NCI-H82 treated with DMSO at 0.1 percent for 48 hours (cell line): ENCODE data around the gene TMTC2.
A peak's percentile ranks its signal among the peaks of the same experiment; 100 is the strongest.
"Not testable (repeated sequence)": the region's sequence is repeated elsewhere in the genome, so short reads cannot be mapped to it uniquely, and the experiment has no call there.

Experiments used
- DNase-seq: peaks from one replicate; lab custom pipeline; 2025; ENCODE audit not compliant: unreplicated experiment; lab: John Stamatoyannopoulos, UW

The TMTC2 gene

GRCh38 chr12:82783435-82783834 lies 96.7 kb downstream of the TMTC2 start:
- DNase-seq, result no peak

DNA sequence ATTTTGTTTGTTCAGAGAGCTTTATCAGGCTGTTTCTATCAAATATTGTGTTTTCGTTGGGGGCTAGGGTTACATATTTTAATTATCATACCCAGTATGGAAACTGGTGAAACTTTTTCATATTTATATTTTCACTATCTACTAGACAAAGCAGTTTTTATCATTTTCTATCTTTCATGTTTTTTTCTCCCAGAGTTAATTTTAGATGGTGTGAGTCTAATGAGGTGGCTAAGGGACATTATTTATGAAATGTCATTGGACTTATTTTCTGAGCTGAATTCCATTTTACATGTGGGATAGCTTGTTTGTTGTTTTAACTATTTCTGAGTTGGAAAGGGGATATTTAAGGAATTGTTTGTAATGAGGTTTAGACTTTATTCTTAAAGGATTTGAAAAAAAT lies 100.3 kb downstream of the TMTC2 start:
- DNase-seq, result no peak

DNA sequence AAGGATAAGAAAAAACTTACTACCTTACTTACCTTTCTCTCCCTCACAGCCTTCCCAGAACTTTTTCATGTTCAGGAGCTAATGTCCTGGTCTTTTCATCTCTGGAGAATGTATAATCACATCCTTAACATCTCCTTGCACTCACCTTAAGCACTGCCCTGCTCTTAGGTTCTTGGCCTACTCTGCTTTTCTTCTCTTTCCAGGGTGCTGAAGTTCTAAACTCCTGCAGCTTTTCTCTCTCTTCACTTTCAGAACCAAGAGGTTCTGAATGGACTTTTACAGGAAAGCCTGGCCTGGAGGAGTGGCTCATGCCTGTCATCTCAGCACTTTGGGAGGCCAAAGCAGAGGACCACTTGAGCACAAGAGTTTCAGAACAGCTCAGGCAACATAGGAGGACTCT lies 101.9 kb downstream of the TMTC2 start:
- no peak for DNase-seq

DNA sequence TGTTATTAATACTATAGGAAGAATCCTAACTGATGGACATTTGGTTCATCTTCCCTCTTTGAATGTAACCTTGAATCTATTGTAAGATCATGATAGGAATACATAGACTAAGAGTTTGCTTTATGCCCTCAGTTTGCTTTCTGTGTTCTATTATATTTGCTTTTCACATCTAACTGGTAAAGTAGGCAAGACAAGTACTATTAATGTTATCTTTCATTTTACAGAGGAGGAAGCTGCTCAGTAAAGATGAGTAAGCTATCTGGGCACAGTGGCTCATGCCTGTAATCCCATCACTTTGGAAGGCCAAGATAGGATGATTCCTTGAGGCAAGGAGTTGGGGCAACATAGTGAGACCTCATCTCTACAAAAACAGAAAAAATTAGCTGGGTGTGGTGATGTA lies 103.0 kb downstream of the TMTC2 start:
- no peak for DNase-seq

DNA sequence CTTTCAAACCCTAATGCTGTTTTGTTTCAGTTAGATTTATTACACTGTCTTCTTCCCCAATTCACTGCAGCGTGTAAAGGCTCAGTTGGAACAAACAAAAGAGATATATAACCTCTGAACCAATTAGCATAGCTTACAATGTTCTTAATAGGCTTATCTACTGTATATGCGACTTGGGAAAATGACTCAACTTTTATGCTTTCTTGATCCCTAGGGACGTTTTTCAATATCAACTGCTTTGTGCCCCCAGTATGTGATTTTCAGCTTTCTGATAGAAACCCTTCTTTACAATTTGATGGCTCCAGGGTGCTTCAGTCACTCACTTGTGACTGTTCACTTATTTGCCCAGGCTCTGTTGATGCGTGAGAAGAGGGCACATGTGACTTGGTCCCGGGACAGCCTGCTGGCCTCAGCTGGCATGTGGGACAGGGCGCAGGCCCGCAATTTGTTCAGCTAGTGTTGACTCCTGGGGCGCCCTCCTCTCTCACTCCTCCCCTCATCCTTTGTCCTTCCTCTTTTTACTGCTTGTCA lies 107.1 kb downstream of the TMTC2 start:
- peak; percentile 40 for DNase-seq

GRCh38 chr12:82797480-82797879 lies 110.8 kb downstream of the TMTC2 start:
- no peak for DNase-seq

GRCh38 chr12:82800185-82800584 lies 113.5 kb downstream of the TMTC2 start:
- DNase-seq, result no peak

DNA sequence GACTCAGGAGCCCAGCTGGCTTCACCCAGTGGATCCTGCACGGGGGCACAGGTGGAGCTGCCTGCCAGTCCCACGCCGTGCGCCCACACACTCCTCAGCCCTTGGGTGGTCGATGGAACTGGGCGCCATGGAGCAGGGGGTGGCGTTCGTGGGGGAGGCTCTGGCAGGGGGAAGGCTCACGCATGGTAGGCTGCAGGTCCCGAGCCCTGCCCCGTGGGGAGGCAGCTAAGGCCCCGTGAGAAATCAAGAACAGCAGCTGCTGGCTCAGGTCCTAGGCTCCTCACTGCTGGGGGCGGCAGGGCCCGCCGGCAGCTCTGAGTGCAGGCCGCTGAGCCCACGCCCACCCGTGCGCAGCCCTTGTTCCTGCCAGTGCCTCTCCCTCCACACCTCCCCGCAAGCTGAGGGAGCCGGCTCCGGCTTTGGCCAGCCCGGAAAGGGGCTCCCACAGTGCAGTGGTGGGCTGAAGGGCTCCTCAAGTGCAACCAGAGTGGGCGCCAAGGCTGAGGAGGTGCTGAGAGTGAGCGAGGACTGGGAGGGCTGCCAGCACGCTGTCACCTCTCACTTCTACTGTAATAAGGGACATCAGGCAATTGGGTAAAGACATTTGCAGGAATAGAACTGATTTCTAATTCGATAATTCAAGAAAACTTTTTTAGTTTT lies 115.4 kb downstream of the TMTC2 start:
- DNase-seq, result no peak

GRCh38 chr12:82803201-82803600 lies 116.5 kb downstream of the TMTC2 start:
- no peak for DNase-seq

DNA sequence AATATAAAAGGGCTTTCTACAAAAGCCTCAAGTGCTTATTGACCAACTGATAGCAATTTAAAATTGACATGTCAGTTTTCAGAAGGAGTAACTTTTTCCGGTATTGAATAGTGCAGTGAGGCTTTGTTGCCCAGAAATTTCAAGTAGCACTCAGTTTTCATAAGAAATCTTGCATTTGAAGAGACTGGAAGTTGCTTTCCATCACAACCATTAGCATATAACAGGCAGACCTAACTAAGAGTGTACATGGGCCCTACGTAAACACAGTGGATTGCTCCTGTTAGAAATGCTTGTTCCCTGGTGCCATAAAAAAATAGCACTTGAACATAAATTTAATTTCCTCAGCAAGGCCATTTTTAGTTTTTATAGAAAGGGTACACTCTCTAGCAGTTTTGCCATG lies 117.9 kb downstream of the TMTC2 start:
- no peak for DNase-seq

- not testable (repeated sequence) for DNase-seq
Observed at GRCh38 chr12:82805004-82805403, 118.3 kb downstream of the TMTC2 start.

GRCh38 chr12:82805812-82806497 lies 119.2 kb downstream of the TMTC2 start:
- no peak for DNase-seq

GRCh38 chr12:82807132-82807737 lies 120.5 kb downstream of the TMTC2 start:
- DNase-seq, result no peak

GRCh38 chr12:82810568-82810967 lies 123.9 kb downstream of the TMTC2 start:
- DNase-seq, result no peak

- no peak for DNase-seq
Observed at GRCh38 chr12:82817368-82817767, 130.7 kb downstream of the TMTC2 start.

GRCh38 chr12:82818271-82819035 lies 131.7 kb downstream of the TMTC2 start:
- DNase-seq, result no peak

DNA sequence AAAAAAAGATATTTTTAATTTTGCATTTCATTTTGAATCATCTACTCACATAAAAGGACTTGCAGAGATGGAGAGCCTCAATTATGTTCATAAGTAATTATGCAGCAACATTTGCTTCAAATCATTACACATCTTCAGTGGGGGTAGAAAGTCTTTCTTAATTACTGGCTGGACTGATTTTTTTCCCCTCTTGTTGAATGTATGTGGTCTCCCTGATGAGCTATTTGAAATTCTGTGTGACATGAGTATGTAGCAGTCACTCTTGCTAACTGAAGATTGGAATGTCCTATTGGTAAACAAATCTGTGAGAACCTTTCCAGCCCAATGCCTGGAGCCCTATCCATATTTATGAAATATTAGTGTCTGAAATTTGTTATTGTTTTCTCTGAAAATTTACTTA lies 139.8 kb downstream of the TMTC2 start:
- no peak for DNase-seq

DNA sequence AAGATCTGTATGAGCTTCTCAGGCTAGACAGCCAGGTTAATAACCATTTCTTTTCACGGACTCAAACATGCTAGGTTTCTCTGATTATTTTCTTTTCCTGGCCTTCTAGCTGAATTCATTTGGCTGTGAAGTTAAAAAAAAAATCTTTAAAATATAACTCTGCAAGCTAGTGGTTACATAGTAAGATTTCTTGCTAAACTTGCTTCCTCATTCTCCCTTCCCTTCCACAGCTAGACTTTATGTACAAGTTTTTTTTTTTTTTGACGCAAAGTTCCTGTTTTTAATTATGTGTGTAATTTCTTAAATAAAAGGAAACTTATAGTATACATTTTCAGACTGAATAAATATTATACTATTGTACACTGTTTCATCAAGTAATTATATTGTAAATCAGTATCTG lies 145.4 kb downstream of the TMTC2 start:
- DNase-seq, result no peak

DNA sequence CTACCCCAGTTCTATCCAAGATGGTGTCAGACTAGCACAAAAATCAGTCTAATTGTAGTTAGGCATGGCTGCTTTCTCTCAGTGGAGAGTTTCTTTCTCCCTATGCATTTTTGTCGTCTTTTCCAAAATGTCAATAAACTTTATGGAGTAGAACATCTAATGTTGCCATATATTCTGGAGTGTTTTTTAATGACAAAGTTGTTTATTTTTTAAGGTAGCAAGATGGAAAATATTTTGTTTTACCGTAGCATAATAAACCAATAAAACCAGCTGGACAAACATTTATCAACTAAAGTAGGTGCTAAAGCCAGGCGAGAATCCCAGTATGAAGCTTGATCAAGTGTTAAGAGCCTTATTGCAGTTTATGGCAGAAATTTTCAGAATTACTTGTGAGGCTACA lies 146.3 kb downstream of the TMTC2 start:
- no peak for DNase-seq

GRCh38 chr12:82833481-82833880 lies 146.8 kb downstream of the TMTC2 start:
- DNase-seq, result no peak

DNA sequence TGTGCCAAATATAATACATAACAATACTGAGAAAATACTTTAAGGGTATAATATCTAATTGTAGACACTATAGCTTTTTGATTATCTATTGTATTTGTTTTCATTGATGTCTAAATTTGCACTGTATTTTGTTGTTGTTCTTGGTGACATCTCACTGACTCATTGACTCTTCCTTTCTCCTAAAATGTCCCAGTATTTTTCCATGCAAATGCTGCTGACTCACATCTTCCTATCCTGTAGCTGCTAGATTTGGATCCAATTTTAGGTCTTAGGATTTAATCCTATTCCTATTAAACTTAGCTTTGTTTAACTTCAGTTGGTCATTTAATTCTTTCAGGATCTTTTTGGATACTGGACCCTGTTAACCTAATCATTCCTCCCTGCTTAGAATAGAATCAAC lies 148.5 kb downstream of the TMTC2 start:
- peak; percentile 34 for DNase-seq
